Omental fat pad (tissue), 4 donors: ENCODE data around the gene CC2D2B. TPM values are rescaled to one million over a fixed set of nuclear protein-coding genes. Genes with fewer than 3 reads are reported as not detected.

Source experiments
- ATAC-seq: fragments of 150-250 bp; one replicate; pipeline ENCODE4 v1.9.1; 2016; ENCODE audit warnings: mild to moderate bottlenecking, moderate library complexity; ENCODE audit not compliant: low FRiP score
- DNase-seq: peaks from one replicate; pipeline ENCODE4 v3.0.0-alpha.2; 2019; ENCODE audit warnings: low spot score
- total RNA-seq, 4 donors: library from RNA; depleted of rRNA; stranded (reverse); fragments of >200 nt; gene quantifications; one replicate each; pipeline ENCODE4 v1.1.0, GENCODE V29; 2016
- TF ChIP-seq, protein P1 (sequence below), 3 donors: fragments of 450-650 bp; IDR thresholded peaks; one replicate each; pipeline ENCODE4 v1.5.1; 2016 to 2017; ENCODE audit warnings: antibody characterized with exemption in 3 of 3, mild to moderate bottlenecking in 3 of 3, moderate library complexity in 2 of 3

CC2D2B gene
- total RNA-seq, 4 donors from 2014 or later, result 0.56 to 2.9 (median 1.9) TPM

DNA sequence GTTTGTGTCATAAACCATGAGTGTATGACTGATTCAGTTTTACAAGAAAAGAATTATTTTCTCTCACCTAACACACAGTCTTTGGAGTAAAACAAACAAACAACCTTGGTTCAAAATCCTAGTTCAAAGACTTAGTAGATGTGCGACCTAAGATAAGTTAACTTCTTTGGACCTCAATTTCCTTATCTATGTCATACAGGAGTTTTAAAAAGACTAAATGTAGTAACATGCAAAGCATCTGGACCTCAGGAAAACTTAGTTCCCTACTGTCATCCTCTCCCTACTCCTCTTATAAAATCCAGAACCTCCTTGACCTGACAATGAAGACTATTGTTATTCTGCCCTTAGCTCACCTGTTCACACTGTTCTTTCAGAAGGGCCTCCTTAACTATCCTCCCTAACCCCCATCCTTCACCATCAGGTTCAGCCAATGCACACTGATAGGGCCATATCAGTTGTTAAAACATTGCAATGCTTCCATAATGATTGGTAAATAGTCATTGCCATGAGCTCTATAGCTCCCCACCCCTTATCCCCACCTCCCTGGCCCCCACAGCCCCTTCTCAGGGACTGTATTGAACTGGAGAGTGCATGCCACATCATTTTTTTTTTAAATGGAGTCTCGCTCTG lies 106.8 kb downstream of the CC2D2B start:
- TF ChIP-seq, protein P1, sequence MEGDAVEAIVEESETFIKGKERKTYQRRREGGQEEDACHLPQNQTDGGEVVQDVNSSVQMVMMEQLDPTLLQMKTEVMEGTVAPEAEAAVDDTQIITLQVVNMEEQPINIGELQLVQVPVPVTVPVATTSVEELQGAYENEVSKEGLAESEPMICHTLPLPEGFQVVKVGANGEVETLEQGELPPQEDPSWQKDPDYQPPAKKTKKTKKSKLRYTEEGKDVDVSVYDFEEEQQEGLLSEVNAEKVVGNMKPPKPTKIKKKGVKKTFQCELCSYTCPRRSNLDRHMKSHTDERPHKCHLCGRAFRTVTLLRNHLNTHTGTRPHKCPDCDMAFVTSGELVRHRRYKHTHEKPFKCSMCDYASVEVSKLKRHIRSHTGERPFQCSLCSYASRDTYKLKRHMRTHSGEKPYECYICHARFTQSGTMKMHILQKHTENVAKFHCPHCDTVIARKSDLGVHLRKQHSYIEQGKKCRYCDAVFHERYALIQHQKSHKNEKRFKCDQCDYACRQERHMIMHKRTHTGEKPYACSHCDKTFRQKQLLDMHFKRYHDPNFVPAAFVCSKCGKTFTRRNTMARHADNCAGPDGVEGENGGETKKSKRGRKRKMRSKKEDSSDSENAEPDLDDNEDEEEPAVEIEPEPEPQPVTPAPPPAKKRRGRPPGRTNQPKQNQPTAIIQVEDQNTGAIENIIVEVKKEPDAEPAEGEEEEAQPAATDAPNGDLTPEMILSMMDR (IDR thresholded peaks at IDR 0.05), result no peak
- DNase-seq (no peak), ATAC-seq (no peak)

DNA sequence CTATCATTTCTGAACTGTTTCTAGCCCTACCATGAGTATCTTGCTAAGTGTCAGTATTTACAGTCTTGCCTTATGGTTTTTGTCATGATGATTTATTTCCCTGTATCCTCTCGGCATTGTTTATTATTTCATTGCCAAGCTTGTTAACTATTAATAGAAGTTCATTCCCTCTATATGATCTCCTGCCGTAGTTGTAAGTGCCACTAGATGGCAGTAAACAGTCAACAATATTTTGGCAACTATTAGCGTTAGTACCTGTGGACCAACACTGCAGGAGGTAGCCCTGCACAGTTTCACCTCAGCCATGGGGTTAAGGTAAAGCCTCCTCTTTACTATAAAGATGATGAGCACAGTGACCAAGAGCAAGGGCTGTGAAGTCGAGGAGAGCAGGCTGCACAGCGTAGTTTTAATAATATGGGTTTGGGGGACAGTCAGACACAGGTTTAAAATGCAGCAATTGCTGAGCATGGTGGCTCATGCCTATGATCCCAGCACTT lies 109.5 kb downstream of the CC2D2B start:
- DNase-seq (no peak), ATAC-seq (no peak)

DNA sequence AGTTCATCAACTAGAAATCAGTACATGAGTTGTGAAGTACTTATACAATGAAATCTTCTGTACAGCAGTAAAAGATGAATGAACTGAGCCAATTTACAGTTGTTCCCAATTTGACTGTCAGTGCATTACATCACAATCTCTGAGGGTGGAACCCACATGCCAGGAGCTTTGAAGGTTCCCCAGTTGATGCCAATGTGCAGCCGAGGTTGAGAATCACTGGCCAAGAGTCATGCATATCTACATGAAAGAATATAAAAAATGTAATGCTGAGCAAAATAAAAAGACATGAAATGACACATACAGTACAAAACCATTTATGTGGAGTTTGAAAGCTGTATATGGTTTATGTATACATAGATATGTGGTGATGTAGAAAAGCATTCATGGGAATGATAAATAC lies 113.6 kb downstream of the CC2D2B start:
- DNase-seq, result no peak
- TF ChIP-seq, protein P1 (IDR thresholded peaks at IDR 0.05), result no peak
- ATAC-seq, result no peak

More for the DNA sequence above, 109.5 kb downstream of the CC2D2B start:
- TF ChIP-seq, protein P1 (IDR thresholded peaks at IDR 0.05), result no peak

DNA sequence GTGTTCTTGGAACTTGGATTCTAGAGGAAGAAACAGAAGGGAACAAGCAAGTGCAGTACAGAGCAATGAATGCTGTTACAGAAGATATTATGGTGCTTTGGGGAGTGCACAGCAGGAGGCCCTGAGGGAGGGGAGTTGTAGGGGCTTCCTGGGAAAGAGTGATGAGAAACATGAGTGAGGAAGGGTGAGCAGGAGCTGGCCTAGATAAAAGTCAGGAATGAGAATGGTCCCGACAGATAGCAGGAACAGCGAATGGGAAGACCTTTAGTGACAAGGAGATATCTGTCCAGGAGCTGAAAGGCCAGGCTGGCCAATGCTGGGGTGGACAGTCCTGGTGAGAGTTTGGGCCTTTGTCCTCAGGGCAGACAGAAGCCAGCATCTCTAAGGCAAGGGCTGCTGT lies 115.0 kb downstream of the CC2D2B start:
- no peak for ATAC-seq
- TF ChIP-seq, protein P1 (IDR thresholded peaks at IDR 0.05), result no peak
- DNase-seq, result no peak

DNA sequence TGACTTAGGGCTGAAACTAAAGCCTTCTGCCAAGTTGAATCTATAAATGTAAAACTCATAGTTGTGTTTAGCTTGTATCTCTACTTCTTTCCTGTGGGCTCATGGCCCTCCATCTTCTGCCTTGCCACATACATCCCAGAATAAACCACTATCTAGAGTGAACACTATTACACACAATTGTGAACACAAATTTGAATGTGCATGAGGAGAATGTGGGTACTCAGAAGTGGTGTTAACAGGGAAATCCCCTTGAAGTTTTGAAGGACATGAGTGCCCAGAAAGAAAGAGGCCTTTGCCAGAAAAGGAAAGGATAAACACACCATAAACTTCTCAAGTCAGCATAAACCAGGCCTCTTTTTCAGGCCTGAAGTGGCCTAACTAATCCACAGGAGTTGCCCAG lies 115.4 kb downstream of the CC2D2B start:
- TF ChIP-seq, protein P1 (IDR thresholded peaks at IDR 0.05), result no peak
- no peak for ATAC-seq
- no peak for DNase-seq

DNA sequence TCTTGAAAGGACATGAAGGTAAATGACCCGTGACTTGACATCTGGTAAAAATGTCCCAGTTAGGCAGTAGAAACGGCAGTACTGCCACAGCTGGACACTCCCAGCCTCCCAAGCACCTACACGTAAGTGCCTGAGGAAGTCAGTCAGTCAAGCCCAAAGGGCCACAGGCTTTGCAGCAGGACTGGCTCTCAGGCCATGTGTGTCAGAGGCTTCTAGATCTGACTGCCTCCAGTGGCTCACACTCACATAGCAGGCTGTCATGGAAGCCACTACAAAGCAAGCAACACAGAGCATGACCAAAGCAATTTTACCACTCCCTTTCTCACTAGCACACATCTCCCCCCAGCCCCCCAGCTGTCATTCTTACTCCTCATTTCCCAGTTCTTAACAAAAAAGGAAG lies 117.8 kb downstream of the CC2D2B start:
- ATAC-seq (no peak), DNase-seq (no peak)
- TF ChIP-seq, protein P1 (IDR thresholded peaks at IDR 0.05), result no peak

DNA sequence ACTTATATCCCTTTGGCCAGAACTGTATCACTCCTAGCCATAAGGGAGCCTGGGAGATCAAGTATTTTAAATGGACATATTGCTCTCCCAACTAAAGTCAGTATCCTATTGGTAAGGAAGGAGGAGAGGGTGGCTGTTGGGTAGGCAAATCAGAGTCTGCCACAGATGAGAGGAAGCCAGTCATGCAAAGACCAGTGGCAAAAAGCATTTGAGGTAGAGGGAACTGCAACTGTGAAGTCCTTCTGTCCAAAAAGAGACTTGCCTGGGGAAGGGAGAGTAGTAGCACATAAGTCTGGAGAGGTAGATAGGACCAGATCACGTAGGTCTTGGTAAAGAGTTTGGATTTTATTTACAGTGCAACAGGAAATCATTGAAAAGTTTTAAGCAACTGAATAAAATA lies 126.8 kb downstream of the CC2D2B start:
- DNase-seq (no peak), ATAC-seq (no peak)
- TF ChIP-seq, protein P1 (IDR thresholded peaks at IDR 0.05), result no peak
